Activated CD8-positive, alpha-beta T cell treated with anti-CD3 and anti-CD28 coated beads for 36 hours (primary cell): ENCODE measurements around the gene TMEM212. TPM values are rescaled to one million over a fixed set of nuclear protein-coding genes. Genes with fewer than 3 reads are reported as not detected.
A peak's percentile ranks its signal among the peaks of the same experiment; 100 is the strongest.

ENCODE experiments used
- ATAC-seq: fragments of 200-7000 bp; cut with Tn5 transposase; one replicate; pipeline ENCODE4 v1.10.0; 2021; ENCODE audit warnings: mild to moderate bottlenecking, moderate library complexity
- CTCF ChIA-PET: fragments of 350-600 bp; sonication (Branson Sonifier 250); formaldehyde crosslinking; loops from one replicate; lab custom pipeline; 2021; ENCODE audit warnings: antibody characterized with exemption; lab: Charles Lee
- POLR2A ChIA-PET: fragments of 350-600 bp; sonication (Branson Sonifier 250); formaldehyde crosslinking; loops from one replicate; lab custom pipeline; 2021; ENCODE audit warnings: antibody characterized with exemption; lab: Charles Lee
- DNase-seq: peaks from one replicate; pipeline ENCODE4 v3.0.0-alpha.2; 2020
- H3K27ac Mint-ChIP-seq: one replicate; pipeline ENCODE4 v1.8.0; 2021; ENCODE audit warnings: mild to moderate bottlenecking, mixed read lengths
- H3K27me3 Mint-ChIP-seq: one replicate; pipeline ENCODE4 v1.8.0; 2021; ENCODE audit warnings: mixed read lengths
- H3K36me3 Mint-ChIP-seq: one replicate; pipeline ENCODE4 v1.8.0; 2021; ENCODE audit warnings: low read depth, mixed read lengths
- H3K4me1 Mint-ChIP-seq: one replicate; pipeline ENCODE4 v1.8.0; 2021; ENCODE audit warnings: low read depth, mixed read lengths
- H3K4me3 Mint-ChIP-seq: one replicate; pipeline ENCODE4 v1.8.0; 2021; ENCODE audit warnings: mild to moderate bottlenecking, moderate library complexity, mixed read lengths
- H3K9me3 Mint-ChIP-seq: one replicate; pipeline ENCODE4 v1.8.0; 2021; ENCODE audit warnings: mixed read lengths
- CTCF ChIP-seq: fragments of 200-600 bp; IDR thresholded peaks from one replicate; pipeline ENCODE4 v1.8.0; 2022; ENCODE audit warnings: antibody characterized with exemption, mild to moderate bottlenecking
- intact Hi-C: fragments of 100-400 bp; cut with micrococcal nuclease; formaldehyde crosslinking; loops from one replicate; pipeline ENCODE4 v1.10.0; 2022
- total RNA-seq, 2 experiments: library from RNA; stranded (reverse); gene quantifications; one replicate each; pipeline ENCODE4 v1.2.3, GENCODE V29; 2021

Gene TMEM212
- total RNA-seq, 2 experiments from 2014 or later, result not detected

- peak; percentile 2 for DNase-seq
- H3K4me3 Mint-ChIP-seq, result no peak overlapping the region
Measured at GRCh38 chr3:171875923-171876412, 32.8 kb downstream of the TMEM212 start.

GRCh38 chr3:171876680-171877147 is 33.6 kb downstream of the TMEM212 start:
- ATAC-seq, result peak; percentile 39
- Mint-ChIP-seq H3K27ac (no peak overlapping the region), H3K36me3 (no peaks in the 10 kb centered on the region), H3K9me3 (no peaks in the 10 kb centered on the region), H3K4me3 (no peak overlapping the region), H3K4me1 (peaks cover 8% of the 10 kb centered on the region), H3K27me3 (peaks cover 10% of the 10 kb centered on the region)
- peak; percentile 2 for DNase-seq
- ChIA-PET CTCF (no interaction called here), POLR2A (no interaction called here)
- intact Hi-C loops, result no loop called here
- no peak for TF ChIP-seq CTCF

More at GRCh38 chr3:171875923-171876412, 32.8 kb downstream of the TMEM212 start:
- H3K27ac Mint-ChIP-seq, result no peak overlapping the region
- POLR2A ChIA-PET, result no interaction called here
- no peak for TF ChIP-seq CTCF
- peak; percentile 30 for ATAC-seq
- H3K4me1 Mint-ChIP-seq, result peaks cover 8% of the 10 kb centered on the region
- CTCF ChIA-PET, result no interaction called here
- intact Hi-C loops, result no loop called here
- H3K36me3 Mint-ChIP-seq, result no peaks in the 10 kb centered on the region
- H3K27me3 Mint-ChIP-seq, result peaks cover 9% of the 10 kb centered on the region
- H3K9me3 Mint-ChIP-seq, result no peaks in the 10 kb centered on the region

GRCh38 chr3:171878461-171879225 is 35.5 kb downstream of the TMEM212 start:
- POLR2A ChIA-PET, result no interaction called here
- Mint-ChIP-seq H3K36me3 (no peaks in the 10 kb centered on the region), H3K4me3 (no peak overlapping the region), H3K27me3 (peaks cover 10% of the 10 kb centered on the region), H3K27ac (no peak overlapping the region), H3K4me1 (peaks cover 6% of the 10 kb centered on the region), H3K9me3 (no peaks in the 10 kb centered on the region)
- intact Hi-C loops, result no loop called here
- CTCF ChIA-PET, result interaction anchor here (0.8 kb wide), 1 partner anchor 11 kb away, joined by 3 read pairs; no protein-coding TSS in a partner anchor
- TF ChIP-seq CTCF, result no peak
- no peak for DNase-seq
- ATAC-seq, result no peak

GRCh38 chr3:171879472-171879871 is 36.3 kb downstream of the TMEM212 start:
- Mint-ChIP-seq H3K27me3 (peaks cover 10% of the 10 kb centered on the region), H3K4me1 (peaks cover 6% of the 10 kb centered on the region), H3K36me3 (no peaks in the 10 kb centered on the region), H3K4me3 (no peak overlapping the region), H3K9me3 (no peaks in the 10 kb centered on the region), H3K27ac (no peak overlapping the region)
- ATAC-seq (no peak), DNase-seq (no peak)
- TF ChIP-seq CTCF, result no peak
- POLR2A ChIA-PET, result no interaction called here
- intact Hi-C loops, result no loop called here
- CTCF ChIA-PET, result interaction anchor here (1.4 kb wide), 1 partner anchor 12 kb away, joined by 3 read pairs; no protein-coding TSS in a partner anchor
